ENCODE data around the gene BRD8. TPM values are rescaled to one million over a fixed set of nuclear protein-coding genes. Genes with fewer than 3 reads are reported as not detected.
"Not testable (repeated sequence)": the region's sequence is repeated elsewhere in the genome, so short reads cannot be mapped to it uniquely, and the experiment has no call there.

The BRD8 gene
- total RNA-seq: 100 to 1,000 TPM in 1 of 2 donors, 10 to 100 TPM in 1; 70.6 to 130 TPM

GRCh38 chr5:138178516-138179276 is at the start of gene BRD8, which contains the start of gene KIF20A:
BRD8 (minus strand) TSS chr5:138178630; CDS start chr5:138178614, 16 bp downstream.
KIF20A (plus strand) TSS chr5:138179112; CDS start chr5:138179681, 569 bp downstream.
- H3K27me3 Mint-ChIP-seq: no peaks in the 10 kb centered on the region

GRCh38 chr5:138226910-138227309 is 48.5 kb upstream of the BRD8 start:
- Mint-ChIP-seq H3K27me3 (peaks cover 6% of the 10 kb centered on the region), H3K4me1 (no peaks in the 10 kb centered on the region), H3K36me3 (ENCODE audit: low read depth) (no peaks in the 10 kb centered on the region), H3K4me3 (no peak overlapping the region), H3K9me3 (no peaks in the 10 kb centered on the region), H3K27ac (no peak overlapping the region)
- ATAC-seq (replicated peaks): no peak

More at GRCh38 chr5:138178516-138179276, at the start of gene BRD8, which contains the start of gene KIF20A:
- H3K27ac Mint-ChIP-seq: no peak within 1 kb of the TSS
- no peaks in the 10 kb centered on the region for H3K9me3 Mint-ChIP-seq
- peaks cover 69% of the 10 kb centered on the region for H3K36me3 Mint-ChIP-seq (ENCODE audit: low read depth)
- ATAC-seq (replicated peaks): peak; percentile 93
- H3K4me3 Mint-ChIP-seq: no peak within 1 kb of the TSS
- H3K4me1 Mint-ChIP-seq: peaks cover 4% of the 10 kb centered on the region

- Mint-ChIP-seq H3K4me3 (no peak overlapping the region), H3K9me3 (no peaks in the 10 kb centered on the region), H3K27ac (no peak overlapping the region), H3K4me1 (no peaks in the 10 kb centered on the region), H3K27me3 (peaks cover 6% of the 10 kb centered on the region), H3K36me3 (ENCODE audit: low read depth) (no peaks in the 10 kb centered on the region)
- no peak for ATAC-seq (replicated peaks)
Measured at GRCh38 chr5:138224712-138225111, 46.3 kb upstream of the BRD8 start.

GRCh38 chr5:138223532-138223931 is 45.1 kb upstream of the BRD8 start:
- H3K4me3 Mint-ChIP-seq: no peak overlapping the region
- no peak for ATAC-seq (replicated peaks)
- H3K27ac Mint-ChIP-seq: no peak overlapping the region
- H3K4me1 Mint-ChIP-seq: no peaks in the 10 kb centered on the region
- peaks cover 6% of the 10 kb centered on the region for H3K27me3 Mint-ChIP-seq
- H3K9me3 Mint-ChIP-seq: no peaks in the 10 kb centered on the region
- H3K36me3 Mint-ChIP-seq (ENCODE audit: low read depth): no peaks in the 10 kb centered on the region

GRCh38 chr5:138216799-138217198 is 38.4 kb upstream of the BRD8 start:
- H3K27ac Mint-ChIP-seq: no peak overlapping the region
- no peak overlapping the region for H3K4me3 Mint-ChIP-seq
- no peaks in the 10 kb centered on the region for H3K9me3 Mint-ChIP-seq
- no peaks in the 10 kb centered on the region for H3K27me3 Mint-ChIP-seq
- peaks cover 6% of the 10 kb centered on the region for H3K36me3 Mint-ChIP-seq (ENCODE audit: low read depth)
- ATAC-seq (replicated peaks): no peak
- H3K4me1 Mint-ChIP-seq: peaks cover 8% of the 10 kb centered on the region

- peak; percentile 97 for ATAC-seq (replicated peaks)
Measured at GRCh38 chr5:138213161-138214029, 35.0 kb upstream of the BRD8 start, which contains the start of gene CDC23. CDC23 (minus strand) TSS chr5:138213323; CDS start chr5:138213312, 11 bp downstream.

GRCh38 chr5:138212828-138213160 is 34.4 kb upstream of the BRD8 start:
- Mint-ChIP-seq H3K9me3 (no peaks in the 10 kb centered on the region), H3K27ac (peak overlapping the region; percentile 97), H3K36me3 (ENCODE audit: low read depth) (peaks cover 20% of the 10 kb centered on the region), H3K4me3 (peak overlapping the region; percentile 99), H3K27me3 (no peaks in the 10 kb centered on the region), H3K4me1 (peaks cover 18% of the 10 kb centered on the region)
- peak; percentile 15 for ATAC-seq (replicated peaks)

More at GRCh38 chr5:138213161-138214029, 35.0 kb upstream of the BRD8 start, which contains the start of gene CDC23:
- Mint-ChIP-seq H3K27ac (peak within 1 kb of the TSS; percentile 97), H3K36me3 (ENCODE audit: low read depth) (peaks cover 14% of the 10 kb centered on the region), H3K4me1 (peaks cover 14% of the 10 kb centered on the region), H3K27me3 (no peaks in the 10 kb centered on the region), H3K9me3 (no peaks in the 10 kb centered on the region), H3K4me3 (peak within 1 kb of the TSS; percentile 99)

- no peaks in the 10 kb centered on the region for H3K27me3 Mint-ChIP-seq
- peak overlapping the region; percentile 50 for H3K4me3 Mint-ChIP-seq
- H3K27ac Mint-ChIP-seq: no peak overlapping the region
- H3K4me1 Mint-ChIP-seq: peaks cover 18% of the 10 kb centered on the region
- no peak for ATAC-seq (replicated peaks)
- peaks cover 33% of the 10 kb centered on the region for H3K36me3 Mint-ChIP-seq (ENCODE audit: low read depth)
- no peaks in the 10 kb centered on the region for H3K9me3 Mint-ChIP-seq
Measured at GRCh38 chr5:138210985-138211384, 32.6 kb upstream of the BRD8 start.

- not testable (repeated sequence) for H3K27me3 Mint-ChIP-seq; H3K9me3 Mint-ChIP-seq; H3K4me1 Mint-ChIP-seq; H3K27ac Mint-ChIP-seq; H3K4me3 Mint-ChIP-seq; ATAC-seq (replicated peaks)
- peaks cover 85% of the 10 kb centered on the region for H3K36me3 Mint-ChIP-seq (ENCODE audit: low read depth)
Measured at GRCh38 chr5:138193859-138194258, 15.4 kb upstream of the BRD8 start.

GRCh38 chr5:138192826-138193225 is 14.4 kb upstream of the BRD8 start:
- Mint-ChIP-seq H3K27ac (no peak overlapping the region), H3K4me1 (no peaks in the 10 kb centered on the region), H3K4me3 (no peak overlapping the region), H3K36me3 (ENCODE audit: low read depth) (peaks cover 85% of the 10 kb centered on the region), H3K9me3 (no peaks in the 10 kb centered on the region), H3K27me3 (no peaks in the 10 kb centered on the region)
- ATAC-seq (replicated peaks): no peak

GRCh38 chr5:138188626-138189025 is 10.2 kb upstream of the BRD8 start:
- Mint-ChIP-seq H3K27ac (no peak overlapping the region), H3K9me3 (no peaks in the 10 kb centered on the region), H3K4me1 (no peaks in the 10 kb centered on the region), H3K27me3 (no peaks in the 10 kb centered on the region), H3K36me3 (ENCODE audit: low read depth) (peaks cover 100% of the 10 kb centered on the region), H3K4me3 (no peak overlapping the region)
- ATAC-seq (replicated peaks): no peak

- no peaks in the 10 kb centered on the region for H3K27me3 Mint-ChIP-seq
- ATAC-seq (replicated peaks): no peak
- H3K9me3 Mint-ChIP-seq: no peaks in the 10 kb centered on the region
- H3K4me1 Mint-ChIP-seq: peaks cover 2% of the 10 kb centered on the region
- peaks cover 99% of the 10 kb centered on the region for H3K36me3 Mint-ChIP-seq (ENCODE audit: low read depth)
- H3K27ac Mint-ChIP-seq: peak overlapping the region; percentile 56
- no peak overlapping the region for H3K4me3 Mint-ChIP-seq
Measured at GRCh38 chr5:138186002-138186447, 7.6 kb upstream of the BRD8 start.

- H3K27me3 Mint-ChIP-seq: no peaks in the 10 kb centered on the region
- no peaks in the 10 kb centered on the region for H3K9me3 Mint-ChIP-seq
- H3K4me3 Mint-ChIP-seq: no peak overlapping the region
- no peak overlapping the region for H3K27ac Mint-ChIP-seq
- H3K36me3 Mint-ChIP-seq (ENCODE audit: low read depth): peaks cover 81% of the 10 kb centered on the region
- H3K4me1 Mint-ChIP-seq: peaks cover 4% of the 10 kb centered on the region
- ATAC-seq (replicated peaks): no peak
Measured at GRCh38 chr5:138182808-138183207, 4.4 kb upstream of the BRD8 start.

GRCh38 chr5:138180841-138181240 is 2.4 kb upstream of the BRD8 start:
- Mint-ChIP-seq H3K36me3 (ENCODE audit: low read depth) (peaks cover 69% of the 10 kb centered on the region), H3K27me3 (no peaks in the 10 kb centered on the region), H3K4me3 (no peak overlapping the region), H3K9me3 (no peaks in the 10 kb centered on the region), H3K27ac (no peak overlapping the region), H3K4me1 (peaks cover 4% of the 10 kb centered on the region)
- no peak for ATAC-seq (replicated peaks)

Data from activated T-helper 17 cell treated with anti-CD3 and anti-CD28 coated beads, Interleukin-2, amount 50 U/mL, for 72 hours (primary cell).